DND-41 (cell line): ENCODE data around the gene MPPE1.

ENCODE experiments used
- ATAC-seq: fragments of 200-7000 bp; cut with Tn5 transposase; 3 replicates; pipeline ENCODE4 v1.9.1; 2021; ENCODE audit warnings: low read depth; ENCODE audit not compliant: insufficient read depth
- DNase-seq: peaks from one replicate; pipeline ENCODE4 v3.0.0-alpha.2; 2020
- H2AFZ ChIP-seq: 2 replicates; pipeline ENCODE4 v1.6.0; 2012; ENCODE audit warnings: low read depth, low read length
- H3K27ac ChIP-seq: 2 replicates; pipeline ENCODE4 v1.5.1; 2012; ENCODE audit warnings: low read length, inconsistent platforms
- H3K27me3 ChIP-seq: fragments of 200-600 bp; sonication (generic); 2 replicates; pipeline ENCODE4 v1.6.0; 2012; ENCODE audit warnings: low read length, mild to moderate bottlenecking, inconsistent platforms; ENCODE audit not compliant: insufficient read depth, poor library complexity
- H3K36me3 ChIP-seq: 2 replicates; pipeline ENCODE4 v1.5.1; 2012; ENCODE audit warnings: low read length, inconsistent platforms; ENCODE audit not compliant: insufficient read depth
- H3K4me1 ChIP-seq: 2 replicates; pipeline ENCODE4 v1.5.1; 2012; ENCODE audit warnings: mild to moderate bottlenecking, low read length; ENCODE audit not compliant: insufficient read depth
- H3K4me2 ChIP-seq: 2 replicates; pipeline ENCODE4 v1.6.0; 2012; ENCODE audit warnings: mild to moderate bottlenecking, moderate library complexity, low read length, inconsistent platforms; ENCODE audit not compliant: insufficient read depth
- H3K4me3 ChIP-seq, 2 experiments: fragments of 200-600 bp in 1 of 2; shearing (Covaris generic) in 1 of 2; 2 replicates each; pipeline ENCODE4 v1.5.1; 2012 to 2016; ENCODE audit warnings: inconsistent platforms in 2 of 2, low read length in 2 of 2, mild to moderate bottlenecking in 2 of 2, low read depth in 1 of 2, moderate library complexity in 1 of 2
- H3K79me2 ChIP-seq: 2 replicates; pipeline ENCODE4 v1.6.0; 2012; ENCODE audit warnings: low read length, inconsistent platforms; ENCODE audit not compliant: insufficient read depth
- H3K9ac ChIP-seq: 2 replicates; pipeline ENCODE4 v1.6.0; 2012; ENCODE audit warnings: low read depth, mild to moderate bottlenecking, inconsistent platforms, low read length, moderate library complexity
- H3K9me3 ChIP-seq: 2 replicates; pipeline ENCODE4 v1.5.1; 2012; ENCODE audit warnings: low read length, moderate library complexity, mild to moderate bottlenecking, inconsistent platforms; ENCODE audit not compliant: insufficient read depth, severe bottlenecking
- H4K20me1 ChIP-seq: 2 replicates; pipeline ENCODE4 v1.6.0; 2012; ENCODE audit warnings: low read length; ENCODE audit not compliant: insufficient read depth
- CTCF ChIP-seq: IDR thresholded peaks from 2 replicates; pipeline ENCODE4 v1.5.1; 2012; ENCODE audit warnings: borderline replicate concordance, low read length, moderate library complexity, mild to moderate bottlenecking; ENCODE audit not compliant: poor library complexity, severe bottlenecking; ENCODE audit errors: extremely low read depth
- EZH2 ChIP-seq: IDR thresholded peaks from 3 replicates; pipeline ENCODE4 v1.6.1; 2012; ENCODE audit warnings: borderline replicate concordance, low read depth, mild to moderate bottlenecking, moderate library complexity, low read length, inconsistent platforms; ENCODE audit not compliant: severe bottlenecking

MPPE1 gene

GRCh38 chr18:11862468-11863137 lies 45.5 kb downstream of the MPPE1 start:
- Histone ChIP-seq H3K36me3 (no peaks in the 10 kb centered on the region), H4K20me1 (no peaks in the 10 kb centered on the region), H3K79me2 (no peaks in the 10 kb centered on the region), H3K27ac (no peak overlapping the region), H3K4me3 (no peak overlapping the region), H2AFZ (no peak overlapping the region), H3K27me3 (no peaks in the 10 kb centered on the region), H3K9me3 (no peaks in the 10 kb centered on the region), H3K9ac (no peak overlapping the region), H3K4me1 (no peaks in the 10 kb centered on the region), H3K4me2 (no peak overlapping the region)
- DNase-seq (no peak), ATAC-seq (no peak)
- TF ChIP-seq CTCF = no peak
- no peak for TF ChIP-seq EZH2

- Histone ChIP-seq H3K27ac (no peak overlapping the region), H3K4me2 (no peak overlapping the region), H4K20me1 (no peaks in the 10 kb centered on the region), H3K36me3 (no peaks in the 10 kb centered on the region), H3K27me3 (no peaks in the 10 kb centered on the region), H3K4me3 (no peak overlapping the region), H3K4me1 (no peaks in the 10 kb centered on the region), H3K9ac (no peak overlapping the region), H3K9me3 (no peaks in the 10 kb centered on the region), H3K79me2 (no peaks in the 10 kb centered on the region), H2AFZ (no peak overlapping the region)
- ATAC-seq (no peak), DNase-seq (no peak)
- TF ChIP-seq EZH2 = no peak
- TF ChIP-seq CTCF = no peak
Observed at GRCh38 chr18:11861583-11862288, 46.4 kb downstream of the MPPE1 start.

- Histone ChIP-seq H3K4me2 (no peak overlapping the region), H3K9me3 (no peaks in the 10 kb centered on the region), H3K27me3 (no peaks in the 10 kb centered on the region), H2AFZ (no peak overlapping the region; the same call in 1 of the 2 replicates), H3K4me1 (no peaks in the 10 kb centered on the region), H3K4me3 (no peak overlapping the region), H3K27ac (no peak overlapping the region), H4K20me1 (no peaks in the 10 kb centered on the region), H3K79me2 (no peaks in the 10 kb centered on the region), H3K9ac (no peak overlapping the region), H3K36me3 (no peaks in the 10 kb centered on the region)
- ATAC-seq (no peak), DNase-seq (no peak)
- no peak for TF ChIP-seq EZH2
- TF ChIP-seq CTCF = no peak
Observed at GRCh38 chr18:11860594-11861450, 47.3 kb downstream of the MPPE1 start.
